K562 (cell line): ENCODE data around the gene MITF. TPM values are rescaled to one million over a fixed set of nuclear protein-coding genes. Genes with fewer than 3 reads are reported as not detected.
A peak's percentile ranks its signal among the peaks of the same experiment; 100 is the strongest.

Experiments
- ARHGAP35 ChIP-seq: fragments of 450-650 bp; IDR thresholded peaks from 2 replicates; pipeline ENCODE4 v1.6.1; 2018; ENCODE audit not compliant: partially characterized antibody
- DDX20 ChIP-seq: fragments of 450-650 bp; IDR thresholded peaks from 2 replicates; pipeline ENCODE4 v1.6.1; 2016; ENCODE audit warnings: missing genetic modification characterization, low read depth, mild to moderate bottlenecking, missing compliant biosample characterization, moderate library complexity
- EWSR1 ChIP-seq: fragments of 450-650 bp; IDR thresholded peaks from 2 replicates; pipeline ENCODE4 v1.6.1; 2018; ENCODE audit warnings: borderline replicate concordance, mild to moderate bottlenecking, low read depth, moderate library complexity; ENCODE audit not compliant: partially characterized antibody
- JUN ChIP-seq, 2 experiments: sonication (generic) in 1 of 2; formaldehyde crosslinking in 1 of 2; IDR thresholded peaks; 2 replicates each; pipeline versions ENCODE4 v1.6.1 to v1.8.0; 2012 to 2022; ENCODE audit warnings: borderline replicate concordance in 2 of 2, mild to moderate bottlenecking in 2 of 2, improper control_type of control experiment in 1 of 2, low read depth in 1 of 2, low read length in 1 of 2, missing genetic modification reagents in 1 of 2
- MCM2 ChIP-seq: fragments of 450-650 bp; IDR thresholded peaks from 2 replicates; pipeline ENCODE4 v1.6.1; 2017; ENCODE audit warnings: low read depth, mild to moderate bottlenecking
- MCM5 ChIP-seq: fragments of 450-650 bp; IDR thresholded peaks from 2 replicates; pipeline ENCODE4 v1.6.1; 2016; ENCODE audit warnings: low read depth
- MEF2D ChIP-seq: conservative IDR thresholded peaks from 2 replicates; pipeline ENCODE4 v1.6.1; 2016; ENCODE audit warnings: low read depth, missing genetic modification characterization, missing compliant biosample characterization
- MYBL2 ChIP-seq, 2 experiments: fragments of 450-650 bp in 1 of 2; sonication (generic) in 1 of 2; formaldehyde crosslinking in 1 of 2; IDR thresholded peaks; 2 replicates each; pipeline versions ENCODE4 v1.6.1 to v1.8.1; 2017 to 2022; ENCODE audit warnings: borderline replicate concordance in 1 of 2, inconsistent platforms in 1 of 2, low read depth in 1 of 2, mild to moderate bottlenecking in 1 of 2, missing genetic modification reagents in 1 of 2, moderate library complexity in 1 of 2
- NFIX ChIP-seq: fragments of 250-450 bp; sonication (Bioruptor Pico); IDR thresholded peaks from 2 replicates; pipeline ENCODE4 v1.4.0; 2020; ENCODE audit warnings: low read depth, mild to moderate bottlenecking, moderate library complexity
- NR3C1 ChIP-seq: sonication (generic); formaldehyde crosslinking; IDR thresholded peaks from 2 replicates; pipeline ENCODE4 v1.8.1; 2022; ENCODE audit warnings: missing genetic modification reagents
- PHF21A ChIP-seq: fragments of 450-650 bp; IDR thresholded peaks from 2 replicates; pipeline ENCODE4 v1.6.1; 2017; ENCODE audit warnings: low read depth, borderline replicate concordance
- ZC3H8 ChIP-seq: fragments of 450-650 bp; IDR thresholded peaks from 2 replicates; pipeline ENCODE4 v1.6.1; 2017
- polyA plus RNA-seq, 8 experiments: library from polyadenylated mRNA; depleted of rRNA in 4 of 8; stranded (reverse) in 5 of 8; unstranded in 3 of 8; fragments of >200 nt; fragmentation: Nextera tagmentation in 2 of 8; fragmentation: Illumina TruSeq in 1 of 8; extraction: Ambion mirVana in 2 of 8; extraction: Trizol in 1 of 8; gene quantifications; 2 replicates each; pipeline versions ENCODE4 v1.2.1 to v1.2.3, GENCODE V29; 2011 to 2014; ENCODE audit warnings: inconsistent platforms in 1 of 8, missing spikeins in 1 of 8
- total RNA-seq, 7 experiments: library from RNA; depleted of rRNA in 6 of 7; stranded (reverse); fragments of >200 nt in 6 of 7; fragmentation: Illumina TruSeq in 2 of 7; extraction: Trizol in 2 of 7; gene quantifications; 2 replicates each; pipeline versions ENCODE4 v1.2.1 to v1.2.3, GENCODE V29; 2011 to 2021; ENCODE audit warnings: low replicate concordance in 1 of 7
- TF ChIP-seq, protein P1 (sequence below): sonication (generic); formaldehyde crosslinking; IDR thresholded peaks from 2 replicates; pipeline ENCODE4 v1.8.0; 2022; ENCODE audit warnings: missing genetic modification reagents, mild to moderate bottlenecking, borderline replicate concordance
- TF ChIP-seq, protein P2 (sequence below): fragments of 250-450 bp; sonication (Bioruptor Pico); IDR thresholded peaks from 2 replicates; pipeline ENCODE4 v1.4.0; 2020
- TF ChIP-seq, protein P3 (sequence below): fragments of 450-650 bp; IDR thresholded peaks from 2 replicates; pipeline ENCODE4 v1.6.1; 2016; ENCODE audit warnings: low read depth

The MITF gene
- total and polyA plus RNA-seq, 9 of the 15 experiments (the other 6 are each of a cell fraction or from before 2014, with no cell fraction given), result 5.6 to 14.9 (median 11.1) TPM

DNA sequence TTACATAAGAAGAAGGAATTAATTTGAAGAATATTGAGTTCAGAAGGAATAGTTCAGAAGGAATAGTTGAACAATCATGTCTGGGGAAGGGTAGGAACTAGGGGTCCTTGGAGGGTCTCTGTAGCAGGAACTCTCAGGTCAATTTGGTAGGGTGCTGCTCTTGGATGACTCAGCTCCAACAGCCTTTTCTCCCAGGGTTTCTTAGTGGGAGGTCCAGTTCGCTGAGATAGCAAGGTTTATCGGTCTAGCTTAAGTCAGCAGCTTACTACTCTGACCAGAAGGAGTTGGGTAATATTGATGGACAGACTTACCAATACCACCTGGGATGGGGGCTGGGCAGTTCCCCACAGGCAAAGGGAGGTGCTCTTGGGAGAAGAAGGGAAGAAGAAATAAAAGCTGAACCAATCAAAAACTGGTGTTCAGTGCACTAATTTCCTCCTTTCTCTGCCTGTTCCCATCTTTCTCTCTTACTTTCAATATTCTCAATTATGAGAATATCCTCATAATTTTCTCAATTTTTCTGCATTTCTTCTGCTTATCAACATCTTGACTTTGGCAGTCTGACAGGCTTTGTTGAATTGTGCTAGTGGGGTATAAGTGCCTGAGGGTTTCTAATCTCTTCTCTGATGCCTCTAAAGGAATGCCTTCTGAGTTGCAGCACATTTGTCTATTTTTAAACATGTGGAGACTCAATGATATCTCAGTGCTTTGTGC is 14.4 kb upstream of the MITF start (continued):
- TF ChIP-seq, protein P1, sequence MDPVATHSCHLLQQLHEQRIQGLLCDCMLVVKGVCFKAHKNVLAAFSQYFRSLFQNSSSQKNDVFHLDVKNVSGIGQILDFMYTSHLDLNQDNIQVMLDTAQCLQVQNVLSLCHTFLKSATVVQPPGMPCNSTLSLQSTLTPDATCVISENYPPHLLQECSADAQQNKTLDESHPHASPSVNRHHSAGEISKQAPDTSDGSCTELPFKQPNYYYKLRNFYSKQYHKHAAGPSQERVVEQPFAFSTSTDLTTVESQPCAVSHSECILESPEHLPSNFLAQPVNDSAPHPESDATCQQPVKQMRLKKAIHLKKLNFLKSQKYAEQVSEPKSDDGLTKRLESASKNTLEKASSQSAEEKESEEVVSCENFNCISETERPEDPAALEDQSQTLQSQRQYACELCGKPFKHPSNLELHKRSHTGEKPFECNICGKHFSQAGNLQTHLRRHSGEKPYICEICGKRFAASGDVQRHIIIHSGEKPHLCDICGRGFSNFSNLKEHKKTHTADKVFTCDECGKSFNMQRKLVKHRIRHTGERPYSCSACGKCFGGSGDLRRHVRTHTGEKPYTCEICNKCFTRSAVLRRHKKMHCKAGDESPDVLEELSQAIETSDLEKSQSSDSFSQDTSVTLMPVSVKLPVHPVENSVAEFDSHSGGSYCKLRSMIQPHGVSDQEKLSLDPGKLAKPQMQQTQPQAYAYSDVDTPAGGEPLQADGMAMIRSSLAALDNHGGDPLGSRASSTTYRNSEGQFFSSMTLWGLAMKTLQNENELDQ, result no peak
- TF ChIP-seq, protein P2, sequence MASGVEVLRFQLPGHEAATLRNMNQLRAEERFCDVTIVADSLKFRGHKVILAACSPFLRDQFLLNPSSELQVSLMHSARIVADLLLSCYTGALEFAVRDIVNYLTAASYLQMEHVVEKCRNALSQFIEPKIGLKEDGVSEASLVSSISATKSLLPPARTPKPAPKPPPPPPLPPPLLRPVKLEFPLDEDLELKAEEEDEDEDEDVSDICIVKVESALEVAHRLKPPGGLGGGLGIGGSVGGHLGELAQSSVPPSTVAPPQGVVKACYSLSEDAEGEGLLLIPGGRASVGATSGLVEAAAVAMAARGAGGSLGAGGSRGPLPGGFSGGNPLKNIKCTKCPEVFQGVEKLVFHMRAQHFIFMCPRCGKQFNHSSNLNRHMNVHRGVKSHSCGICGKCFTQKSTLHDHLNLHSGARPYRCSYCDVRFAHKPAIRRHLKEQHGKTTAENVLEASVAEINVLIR (CRISPR knock-in tag), result no peak
- no peak for TF ChIP-seq ARHGAP35
- TF ChIP-seq, protein P3, sequence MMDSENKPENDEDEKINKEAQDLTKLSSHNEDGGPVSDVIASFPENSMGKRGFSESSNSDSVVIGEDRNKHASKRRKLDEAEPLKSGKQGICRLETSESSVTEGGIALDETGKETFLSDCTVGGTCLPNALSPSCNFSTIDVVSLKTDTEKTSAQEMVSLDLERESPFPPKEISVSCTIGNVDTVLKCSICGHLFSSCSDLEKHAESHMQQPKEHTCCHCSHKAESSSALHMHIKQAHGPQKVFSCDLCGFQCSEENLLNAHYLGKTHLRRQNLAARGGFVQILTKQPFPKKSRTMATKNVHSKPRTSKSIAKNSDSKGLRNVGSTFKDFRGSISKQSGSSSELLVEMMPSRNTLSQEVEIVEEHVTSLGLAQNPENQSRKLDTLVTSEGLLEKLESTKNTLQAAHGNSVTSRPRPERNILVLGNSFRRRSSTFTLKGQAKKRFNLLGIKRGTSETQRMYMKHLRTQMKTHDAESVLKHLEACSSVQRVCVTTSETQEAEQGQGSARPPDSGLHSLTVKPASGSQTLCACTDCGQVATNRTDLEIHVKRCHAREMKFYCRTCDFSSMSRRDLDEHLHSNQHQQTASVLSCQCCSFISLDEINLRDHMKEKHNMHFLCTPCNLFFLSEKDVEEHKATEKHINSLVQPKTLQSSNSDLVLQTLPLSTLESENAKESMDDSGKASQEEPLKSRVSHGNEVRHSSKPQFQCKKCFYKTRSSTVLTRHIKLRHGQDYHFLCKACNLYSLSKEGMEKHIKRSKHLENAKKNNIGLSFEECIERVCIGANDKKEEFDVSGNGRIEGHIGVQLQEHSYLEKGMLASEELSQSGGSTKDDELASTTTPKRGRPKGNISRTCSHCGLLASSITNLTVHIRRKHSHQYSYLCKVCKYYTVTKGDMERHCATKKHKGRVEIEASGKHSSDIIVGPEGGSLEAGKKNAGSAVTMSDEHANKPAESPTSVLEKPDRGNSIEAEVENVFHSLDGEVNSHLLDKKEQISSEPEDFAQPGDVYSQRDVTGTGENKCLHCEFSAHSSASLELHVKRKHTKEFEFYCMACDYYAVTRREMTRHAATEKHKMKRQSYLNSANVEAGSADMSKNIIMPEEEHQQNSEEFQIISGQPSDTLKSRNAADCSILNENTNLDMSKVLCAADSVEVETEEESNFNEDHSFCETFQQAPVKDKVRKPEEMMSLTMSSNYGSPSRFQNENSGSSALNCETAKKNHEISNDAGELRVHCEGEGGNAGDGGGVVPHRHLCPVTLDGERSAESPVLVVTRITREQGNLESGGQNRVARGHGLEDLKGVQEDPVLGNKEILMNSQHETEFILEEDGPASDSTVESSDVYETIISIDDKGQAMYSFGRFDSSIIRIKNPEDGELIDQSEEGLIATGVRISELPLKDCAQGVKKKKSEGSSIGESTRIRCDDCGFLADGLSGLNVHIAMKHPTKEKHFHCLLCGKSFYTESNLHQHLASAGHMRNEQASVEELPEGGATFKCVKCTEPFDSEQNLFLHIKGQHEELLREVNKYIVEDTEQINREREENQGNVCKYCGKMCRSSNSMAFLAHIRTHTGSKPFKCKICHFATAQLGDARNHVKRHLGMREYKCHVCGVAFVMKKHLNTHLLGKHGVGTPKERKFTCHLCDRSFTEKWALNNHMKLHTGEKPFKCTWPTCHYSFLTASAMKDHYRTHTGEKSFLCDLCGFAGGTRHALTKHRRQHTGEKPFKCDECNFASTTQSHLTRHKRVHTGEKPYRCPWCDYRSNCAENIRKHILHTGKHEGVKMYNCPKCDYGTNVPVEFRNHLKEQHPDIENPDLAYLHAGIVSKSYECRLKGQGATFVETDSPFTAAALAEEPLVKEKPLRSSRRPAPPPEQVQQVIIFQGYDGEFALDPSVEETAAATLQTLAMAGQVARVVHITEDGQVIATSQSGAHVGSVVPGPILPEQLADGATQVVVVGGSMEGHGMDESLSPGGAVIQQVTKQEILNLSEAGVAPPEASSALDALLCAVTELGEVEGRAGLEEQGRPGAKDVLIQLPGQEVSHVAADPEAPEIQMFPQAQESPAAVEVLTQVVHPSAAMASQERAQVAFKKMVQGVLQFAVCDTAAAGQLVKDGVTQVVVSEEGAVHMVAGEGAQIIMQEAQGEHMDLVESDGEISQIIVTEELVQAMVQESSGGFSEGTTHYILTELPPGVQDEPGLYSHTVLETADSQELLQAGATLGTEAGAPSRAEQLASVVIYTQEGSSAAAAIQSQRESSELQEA, result no peak
- no peak for TF ChIP-seq ZC3H8
- TF ChIP-seq PHF21A, result no peak
- TF ChIP-seq NR3C1 (CRISPR knock-in tag), result no peak
- 0 out of 2 replicates have a peak, but pooled peaks have one; percentile 17 for TF ChIP-seq MEF2D (tag)
- no peak for TF ChIP-seq NFIX (CRISPR knock-in tag)
- TF ChIP-seq MYBL2 (IDR thresholded peaks at IDR 0.05; ENCODE audit: low read depth), result no peak
- no peak for TF ChIP-seq MYBL2 (CRISPR knock-in tag; IDR thresholded peaks at IDR 0.05; ENCODE audit: borderline replicate concordance)
- TF ChIP-seq EWSR1, result no peak
- TF ChIP-seq MCM2, result no peak
- no peak for TF ChIP-seq DDX20
- TF ChIP-seq JUN (IDR thresholded peaks at IDR 0.05; ENCODE audit: borderline replicate concordance, low read depth, low read length), result peak; percentile 7; the same call in 1 of the 2 replicates
- TF ChIP-seq JUN (CRISPR knock-in tag; IDR thresholded peaks at IDR 0.05; ENCODE audit: borderline replicate concordance), result no peak
- TF ChIP-seq MCM5, result no peak
